Activated B cell treated with CpG ODN at 0.5 μM for 24 hours (primary cell): ENCODE results near the gene SDHC. TPM values are rescaled to one million over a fixed set of nuclear protein-coding genes. Genes with fewer than 3 reads are reported as not detected.

Experiments used
- ATAC-seq: fragments of 200-7000 bp; cut with Tn5 transposase; one replicate; pipeline ENCODE4 v1.10.0; 2021; ENCODE audit warnings: low read depth, mild to moderate bottlenecking, moderate library complexity
- CTCF ChIA-PET: fragments of 350-600 bp; sonication (Branson Sonifier 250); formaldehyde crosslinking; loops from one replicate; lab custom pipeline; 2021; ENCODE audit warnings: antibody characterized with exemption; lab: Charles Lee
- POLR2A ChIA-PET: fragments of 350-600 bp; sonication (Branson Sonifier 250); formaldehyde crosslinking; loops from one replicate; lab custom pipeline; 2021; ENCODE audit warnings: antibody characterized with exemption; lab: Charles Lee
- DNase-seq: peaks from one replicate; pipeline ENCODE4 v3.0.0; 2022
- H3K27ac Mint-ChIP-seq: one replicate; pipeline ENCODE4 v1.8.0; 2020; ENCODE audit warnings: mixed read lengths
- H3K27me3 Mint-ChIP-seq: one replicate; pipeline ENCODE4 v1.8.0; 2021; ENCODE audit warnings: mixed read lengths
- H3K36me3 Mint-ChIP-seq: one replicate; pipeline ENCODE4 v1.8.0; 2021; ENCODE audit warnings: low read depth, mixed read lengths
- H3K4me1 Mint-ChIP-seq: one replicate; pipeline ENCODE4 v1.8.0; 2021; ENCODE audit warnings: mixed read lengths
- H3K4me3 Mint-ChIP-seq: one replicate; pipeline ENCODE4 v1.8.0; 2020; ENCODE audit warnings: mild to moderate bottlenecking, mixed read lengths
- H3K9me3 Mint-ChIP-seq: one replicate; pipeline ENCODE4 v1.8.0; 2020; ENCODE audit warnings: mixed read lengths
- CTCF ChIP-seq: fragments of 200-600 bp; IDR thresholded peaks from one replicate; pipeline ENCODE4 v1.8.0; 2022; ENCODE audit warnings: antibody characterized with exemption, mild to moderate bottlenecking
- intact Hi-C: fragments of 100-400 bp; cut with micrococcal nuclease; formaldehyde crosslinking; loops from one replicate; pipeline ENCODE4 v1.15.1; 2024
- total RNA-seq: library from RNA; stranded (reverse); gene quantifications from 2 replicates; pipeline ENCODE4 v1.2.3, GENCODE V29; 2022

SDHC gene
- total RNA-seq, 1 donor from 2014 or later = 160 TPM

DNA sequence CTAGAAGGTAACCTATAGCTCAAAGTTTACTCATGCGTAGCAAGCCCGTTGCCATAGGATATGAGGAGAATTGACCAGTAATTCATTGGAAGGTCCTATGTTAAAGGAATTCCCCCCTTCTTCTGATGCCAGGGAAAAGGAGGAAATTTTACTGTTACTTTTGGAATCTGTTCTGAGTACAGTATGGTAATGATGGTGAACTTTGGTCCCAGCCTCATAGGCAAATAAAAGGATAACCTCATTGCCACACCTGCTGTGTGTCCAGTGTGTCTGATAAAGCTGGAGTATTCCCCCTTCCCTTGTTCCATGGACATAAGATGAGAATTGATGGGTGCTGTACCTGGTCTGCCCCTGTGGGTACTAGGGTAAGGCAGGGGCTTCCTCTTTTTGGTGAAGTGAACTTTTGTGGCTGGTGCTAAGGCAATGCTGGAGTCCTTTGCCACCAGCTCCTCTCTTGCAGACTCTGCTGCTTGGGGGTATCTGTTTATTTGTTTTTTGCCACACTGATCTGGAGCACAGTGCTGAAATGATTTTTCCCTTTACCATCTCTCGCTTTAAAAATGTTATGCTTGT is 26.6 kb upstream of the SDHC start:
- Mint-ChIP-seq H3K36me3 (no peaks in the 10 kb centered on the region), H3K9me3 (no peaks in the 10 kb centered on the region), H3K4me1 (peaks cover 6% of the 10 kb centered on the region), H3K27me3 (no peaks in the 10 kb centered on the region), H3K4me3 (no peak overlapping the region), H3K27ac (no peak overlapping the region)
- intact Hi-C loops = no loop called here
- POLR2A ChIA-PET = interaction anchor here (0.5 kb wide), 1 partner anchor 17 kb away, joined by 5 read pairs; no protein-coding TSS in a partner anchor
- ATAC-seq (no peak), DNase-seq (no peak)
- CTCF ChIA-PET = interaction anchor here (0.6 kb wide), 1 partner anchor 1079 kb away, joined by 3 read pairs; no protein-coding TSS in a partner anchor
- no peak for TF ChIP-seq CTCF

GRCh38 chr1:161290779-161291178 is 23.4 kb upstream of the SDHC start:
- no peak overlapping the region for H3K27ac Mint-ChIP-seq

DNA sequence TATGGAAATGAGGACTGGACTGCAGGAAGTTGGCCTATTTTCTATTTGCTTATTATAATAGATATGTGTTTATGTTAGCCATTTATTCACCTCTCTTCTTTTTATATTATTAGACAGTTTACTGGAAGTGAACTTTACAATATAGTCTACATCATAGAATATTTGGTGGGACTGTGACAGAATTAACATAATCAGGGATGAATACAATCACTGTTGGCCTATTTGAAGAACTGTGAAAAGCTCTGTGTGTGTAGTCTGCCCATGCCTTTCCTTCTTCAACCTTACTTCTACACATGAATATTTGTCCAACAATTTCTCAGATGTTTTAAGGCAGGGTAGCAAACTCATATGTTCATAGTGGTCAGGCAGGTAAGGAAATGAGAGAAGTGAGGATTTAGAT is 16.8 kb upstream of the SDHC start:
- CTCF ChIA-PET = no interaction called here
- no peak for TF ChIP-seq CTCF
- peaks cover 4% of the 10 kb centered on the region for H3K36me3 Mint-ChIP-seq
- no peak overlapping the region for H3K4me3 Mint-ChIP-seq
- peaks cover 13% of the 10 kb centered on the region for H3K4me1 Mint-ChIP-seq
- ATAC-seq (no peak), DNase-seq (no peak)
- POLR2A ChIA-PET = interaction anchor here (0.6 kb wide), 1 partner anchor 372 kb away, joined by 7 read pairs; no protein-coding TSS in a partner anchor
- H3K9me3 Mint-ChIP-seq = no peaks in the 10 kb centered on the region
- intact Hi-C loops = no loop called here
- no peaks in the 10 kb centered on the region for H3K27me3 Mint-ChIP-seq
- H3K27ac Mint-ChIP-seq = peak overlapping the region; percentile 10

More at GRCh38 chr1:161290779-161291178, 23.4 kb upstream of the SDHC start:
- POLR2A ChIA-PET = interaction anchor here (1.2 kb wide), 1 partner anchor 23 kb away, joined by 4 read pairs; the partner anchor contains the start of gene SDHC
- TF ChIP-seq CTCF = no peak
- no peaks in the 10 kb centered on the region for H3K27me3 Mint-ChIP-seq
- H3K4me1 Mint-ChIP-seq = no peaks in the 10 kb centered on the region
- ATAC-seq (no peak), DNase-seq (no peak)
- CTCF ChIA-PET = interaction anchor here (0.7 to 2.1 kb wide), 19 partner anchors 8 to 293 kb away, joined by 3 to 11 read pairs (median 4); partner anchors contain the start of genes APOA2, NDUFS2, PPOX and TOMM40L
- H3K36me3 Mint-ChIP-seq = no peaks in the 10 kb centered on the region
- H3K4me3 Mint-ChIP-seq = no peak overlapping the region
- H3K9me3 Mint-ChIP-seq = no peaks in the 10 kb centered on the region
- intact Hi-C loops = loop anchor here (1.0 to 5.0 kb wide), 3 partner anchors 63 to 98 kb away; no protein-coding TSS in a partner anchor

- DNase-seq = no peak
- POLR2A ChIA-PET = interaction anchor here (0.6 kb wide), 1 partner anchor 373 kb away, joined by 7 read pairs; no protein-coding TSS in a partner anchor
- Mint-ChIP-seq H3K36me3 (peaks cover 9% of the 10 kb centered on the region), H3K4me1 (peaks cover 13% of the 10 kb centered on the region), H3K27ac (no peak overlapping the region), H3K27me3 (no peaks in the 10 kb centered on the region), H3K4me3 (no peak overlapping the region), H3K9me3 (no peaks in the 10 kb centered on the region)
- intact Hi-C loops = no loop called here
- CTCF ChIA-PET = no interaction called here
- no peak for TF ChIP-seq CTCF
- ATAC-seq = peak; percentile 45
These were observed 16.1 kb upstream of the SDHC start for GRCh38 chr1:161298116-161298515.

DNA sequence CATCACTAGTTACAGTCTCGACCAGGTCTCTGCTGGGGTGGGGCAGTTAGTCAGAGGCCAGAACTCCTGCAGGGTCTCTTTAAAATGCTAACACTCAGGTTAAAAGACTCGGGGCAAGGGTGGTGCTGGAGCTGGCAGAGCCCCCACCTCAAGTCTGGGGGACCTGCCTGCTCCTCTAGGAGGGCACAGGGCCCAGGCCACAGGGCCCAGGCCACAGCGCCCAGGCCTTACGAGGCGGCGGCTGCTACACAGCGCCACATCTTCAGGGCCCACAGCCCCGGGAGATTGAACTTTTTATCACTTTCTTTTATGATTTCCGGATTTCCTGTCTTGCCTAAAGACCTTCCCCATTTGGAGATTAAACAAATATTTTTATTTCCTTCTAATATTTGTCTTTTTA is 14.8 kb upstream of the SDHC start:
- ChIA-PET POLR2A (no interaction called here), CTCF (no interaction called here)
- ATAC-seq (no peak), DNase-seq (no peak)
- intact Hi-C loops = no loop called here
- peaks cover 19% of the 10 kb centered on the region for H3K4me1 Mint-ChIP-seq
- H3K27me3 Mint-ChIP-seq = no peaks in the 10 kb centered on the region
- peaks cover 12% of the 10 kb centered on the region for H3K36me3 Mint-ChIP-seq
- no peak overlapping the region for H3K4me3 Mint-ChIP-seq
- no peak overlapping the region for H3K27ac Mint-ChIP-seq
- H3K9me3 Mint-ChIP-seq = no peaks in the 10 kb centered on the region
- no peak for TF ChIP-seq CTCF
